NCI-H69 (cell line): ENCODE results near the gene RELN.
"Not testable (repeated sequence)": the region's sequence is repeated elsewhere in the genome, so short reads cannot be mapped to it uniquely, and the experiment has no call there.

ENCODE experiments used
- DNase-seq: peaks from one replicate; lab custom pipeline; 2025; lab: John Stamatoyannopoulos, UW

The RELN gene

DNA sequence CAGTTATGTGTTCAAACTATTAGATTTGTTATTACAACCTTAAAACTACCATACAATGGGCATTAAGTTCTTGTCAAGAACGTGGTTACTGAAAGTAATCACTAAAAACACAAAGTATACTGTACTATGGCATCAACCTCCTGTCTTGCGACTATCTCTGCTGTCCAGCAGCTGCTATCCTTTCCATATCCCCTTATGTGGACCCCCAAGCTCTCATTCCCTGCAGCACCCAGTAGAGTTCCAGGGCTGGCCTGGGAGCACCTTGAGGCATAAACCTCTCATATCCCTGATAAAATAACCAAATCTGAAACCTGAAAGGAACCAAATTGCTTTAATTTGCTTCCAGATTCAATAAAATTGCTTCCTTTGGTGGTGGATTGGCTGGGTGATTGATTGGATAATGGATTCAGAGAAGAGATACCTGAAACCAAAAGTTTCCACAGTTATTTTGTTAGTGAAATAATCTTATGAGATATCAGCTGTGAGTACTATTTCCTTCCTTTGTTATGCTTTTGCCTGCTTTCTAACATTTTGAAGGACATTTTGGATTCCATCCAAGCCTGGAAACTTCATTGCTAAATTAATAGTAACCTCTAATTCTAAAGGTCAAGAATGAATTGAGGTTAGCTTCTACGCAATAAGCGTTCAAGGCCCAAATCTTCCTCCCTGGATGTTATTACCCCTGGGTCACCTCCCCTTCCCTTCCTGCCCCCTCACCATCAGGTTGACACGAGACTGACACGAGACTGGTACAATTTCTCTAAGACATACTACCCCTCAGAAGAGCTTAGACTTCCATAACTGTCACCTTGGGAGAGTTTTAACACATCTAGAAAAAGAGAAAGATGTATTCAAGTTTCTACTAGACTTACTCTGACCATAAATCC is 48.8 kb downstream of the RELN start:
- DNase-seq: no peak

DNA sequence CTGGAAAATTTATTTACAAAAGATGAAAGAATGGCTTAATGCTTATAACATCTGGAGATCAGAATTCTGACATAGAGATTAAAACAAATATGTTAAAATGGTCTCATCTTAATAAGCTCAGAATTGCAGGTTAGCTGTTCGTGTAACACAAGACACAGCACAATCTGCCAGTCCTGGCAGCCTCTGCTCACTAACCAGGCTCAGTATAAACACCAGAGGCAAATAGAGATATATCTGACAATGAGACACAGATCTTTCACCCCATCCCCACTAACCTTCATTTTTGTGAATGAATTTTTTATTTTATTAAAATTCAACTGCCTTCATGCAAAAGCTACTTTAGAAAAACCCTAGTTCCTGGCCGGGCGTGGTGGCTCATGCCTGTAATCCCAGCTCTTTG is 51.8 kb downstream of the RELN start:
- peak; percentile 42 for DNase-seq

DNA sequence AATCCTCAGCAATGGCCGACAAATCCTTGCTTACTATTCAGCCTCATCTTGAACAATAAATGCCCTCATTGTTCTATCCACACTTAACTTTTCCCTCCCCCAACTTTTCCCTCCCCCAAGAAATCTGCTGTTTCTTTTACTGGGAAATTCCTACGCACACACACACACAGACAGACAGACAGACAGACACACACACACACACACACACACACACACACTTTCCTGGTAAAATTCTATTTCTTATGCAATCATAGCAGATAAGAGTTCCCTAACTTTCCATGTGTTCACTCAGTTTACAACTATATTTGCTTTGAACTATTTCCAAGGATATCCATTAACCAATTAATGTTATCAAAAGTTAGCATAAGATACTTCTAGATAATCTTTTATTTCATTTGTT is 52.9 kb downstream of the RELN start:
- no peak for DNase-seq

DNA sequence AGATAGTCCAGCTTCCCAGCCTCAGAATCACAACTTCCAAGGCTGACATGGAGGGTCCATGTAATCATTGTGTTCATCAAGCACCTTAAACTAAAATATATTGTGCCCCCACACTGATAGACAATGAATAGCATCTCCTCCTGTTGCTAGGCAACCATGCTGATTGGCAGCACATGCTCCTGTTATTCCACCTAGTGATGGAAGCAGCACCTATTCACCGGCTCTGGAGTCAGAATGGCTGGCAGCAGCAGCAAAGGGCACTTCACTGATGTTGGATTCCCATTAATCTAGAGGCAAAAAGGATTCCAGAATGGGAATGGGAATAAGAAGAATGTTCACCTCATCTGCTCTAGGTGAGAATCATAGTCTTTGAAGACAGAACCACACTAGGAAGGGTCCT is 55.0 kb downstream of the RELN start:
- peak; percentile 51 for DNase-seq

DNA sequence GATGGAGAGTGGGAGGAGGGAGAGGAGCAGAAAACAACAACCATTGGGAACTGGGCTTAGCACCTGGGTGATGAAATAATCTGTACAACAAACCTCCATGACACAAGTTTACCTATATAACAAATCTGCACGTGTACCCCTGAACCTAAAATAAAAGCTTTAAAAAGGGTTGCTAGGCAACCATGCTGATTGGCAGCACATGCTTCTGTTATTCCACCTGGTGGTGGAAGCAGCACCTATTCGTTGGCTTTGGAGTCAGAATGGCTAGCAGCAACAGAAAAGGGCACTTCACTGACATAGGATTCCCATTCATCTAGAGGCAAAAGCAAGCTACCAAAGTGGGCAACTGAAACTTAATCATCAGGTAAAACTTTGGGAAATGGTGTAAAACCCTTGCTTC is 57.1 kb downstream of the RELN start:
- DNase-seq: peak; percentile 30

DNA sequence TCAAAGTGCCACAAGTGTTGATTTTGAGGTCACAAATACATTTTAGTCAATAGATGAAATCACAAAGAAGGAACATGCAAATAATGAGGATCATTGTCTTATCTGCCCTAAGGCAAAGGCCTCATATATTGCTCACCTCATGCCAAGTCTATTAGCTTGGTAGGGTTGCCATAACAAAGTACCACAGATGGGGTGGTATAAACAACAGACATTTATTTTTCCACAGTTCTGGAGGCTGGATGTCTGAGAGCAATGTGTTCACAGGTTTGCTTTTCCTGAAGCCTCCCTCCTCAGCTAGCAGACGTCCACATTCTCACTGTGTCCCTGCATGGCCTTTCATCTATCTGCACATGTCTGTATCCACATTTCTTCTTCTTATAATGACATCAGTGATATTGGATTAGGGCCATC is 59.6 kb downstream of the RELN start:
- DNase-seq: peak; percentile 90

DNA sequence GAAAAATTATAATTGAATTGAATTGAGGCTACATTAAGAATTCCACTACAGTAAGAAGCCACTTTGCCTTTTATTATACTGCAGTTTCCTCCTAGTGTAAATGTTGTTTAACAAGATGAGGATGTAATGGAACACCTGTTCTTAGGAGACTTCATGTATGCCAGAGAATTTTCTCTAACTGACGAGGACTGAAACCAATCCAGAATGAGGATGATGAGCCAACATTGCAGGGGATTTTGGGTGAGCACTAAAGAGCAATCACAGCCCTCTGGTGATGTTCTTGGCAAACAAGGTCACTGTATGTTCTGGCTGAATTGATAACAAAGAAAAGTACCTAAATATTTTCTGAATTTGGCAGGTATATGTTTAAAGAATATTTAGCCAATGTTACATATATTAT is 60.9 kb downstream of the RELN start:
- peak; percentile 21 for DNase-seq

DNA sequence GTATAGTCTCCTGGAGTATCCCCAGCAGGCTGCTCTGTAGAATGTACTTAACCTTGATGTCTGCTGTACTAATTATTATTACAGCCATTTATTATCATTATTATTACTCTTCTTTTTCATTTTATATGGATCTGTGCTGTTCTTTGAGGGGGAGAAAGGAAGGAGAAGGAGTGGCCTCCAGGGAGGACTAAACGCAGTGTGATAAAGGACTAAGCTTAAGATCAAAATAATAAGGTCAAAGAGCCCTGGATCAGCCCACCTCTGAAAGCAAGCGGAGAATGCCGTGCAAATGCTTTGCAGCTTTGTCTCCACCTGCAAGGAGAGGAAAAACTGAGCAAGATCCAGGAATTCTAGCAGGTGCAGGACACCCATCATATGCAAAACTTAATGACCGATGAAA is 65.3 kb downstream of the RELN start:
- DNase-seq: no peak

DNA sequence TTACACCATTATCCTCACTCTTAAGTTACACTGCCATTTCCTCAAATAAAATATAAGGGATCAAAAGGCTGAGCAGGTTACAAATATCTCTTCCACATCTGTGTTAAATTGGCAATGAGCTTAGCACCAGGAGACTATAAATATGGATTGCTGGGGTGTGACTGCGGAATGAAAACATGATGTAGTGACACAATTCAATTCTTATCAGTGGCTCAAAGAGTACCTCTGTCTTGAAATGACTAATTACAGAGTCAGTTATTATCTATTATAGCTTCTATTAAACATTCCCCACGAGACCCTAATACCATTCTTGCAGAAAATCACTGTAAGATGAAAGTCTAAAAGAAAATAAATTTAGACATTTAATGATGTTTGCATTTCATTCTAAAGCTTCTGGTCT is 67.1 kb downstream of the RELN start:
- peak; percentile 31 for DNase-seq

DNA sequence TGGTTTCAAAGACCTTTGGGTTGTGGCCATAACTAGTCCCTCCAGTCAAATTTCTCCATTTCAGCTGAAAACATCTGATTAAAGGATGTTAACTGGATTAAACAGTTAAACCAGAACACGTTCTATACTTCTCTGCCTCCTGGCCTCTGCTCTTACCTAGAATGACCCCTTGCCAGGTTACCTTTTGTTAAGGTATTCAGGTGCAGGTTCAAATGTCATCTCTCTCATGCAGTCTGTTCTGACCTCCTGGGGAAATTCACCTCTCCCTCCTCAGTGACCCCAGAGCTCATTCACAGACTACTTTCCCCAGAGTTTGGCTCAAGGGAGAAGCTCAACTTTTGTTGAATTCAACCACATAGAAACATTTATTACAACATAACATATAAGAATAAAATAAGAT is 67.8 kb downstream of the RELN start:
- no peak for DNase-seq

DNA sequence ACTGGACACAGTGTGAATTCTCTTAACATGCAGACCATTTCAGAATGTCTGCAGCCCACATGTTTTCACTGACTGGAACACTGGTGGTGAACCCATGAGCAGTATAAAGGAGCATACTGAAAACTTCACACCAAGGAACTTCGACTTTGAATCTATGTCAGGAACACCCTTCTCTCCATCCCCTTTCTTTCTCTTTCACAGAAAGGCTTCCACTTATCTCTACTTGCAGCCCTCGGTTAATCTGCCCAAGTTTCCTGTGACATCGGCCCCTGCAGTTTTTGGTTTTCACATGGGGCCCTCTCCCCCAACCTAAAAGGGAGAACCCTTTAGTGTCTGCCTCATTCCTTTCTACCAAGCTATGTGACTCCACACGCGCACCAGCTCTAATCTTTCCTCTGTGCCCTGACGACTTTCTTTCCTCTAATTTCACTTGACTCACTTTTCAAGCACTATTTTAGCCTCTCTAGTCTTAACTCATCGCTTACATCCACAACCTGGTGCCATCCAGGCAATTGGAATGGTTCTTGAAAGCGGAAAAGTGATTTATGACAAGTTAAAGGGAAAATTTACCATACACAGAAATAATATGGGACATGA is 70.1 kb downstream of the RELN start:
- DNase-seq: no peak

DNA sequence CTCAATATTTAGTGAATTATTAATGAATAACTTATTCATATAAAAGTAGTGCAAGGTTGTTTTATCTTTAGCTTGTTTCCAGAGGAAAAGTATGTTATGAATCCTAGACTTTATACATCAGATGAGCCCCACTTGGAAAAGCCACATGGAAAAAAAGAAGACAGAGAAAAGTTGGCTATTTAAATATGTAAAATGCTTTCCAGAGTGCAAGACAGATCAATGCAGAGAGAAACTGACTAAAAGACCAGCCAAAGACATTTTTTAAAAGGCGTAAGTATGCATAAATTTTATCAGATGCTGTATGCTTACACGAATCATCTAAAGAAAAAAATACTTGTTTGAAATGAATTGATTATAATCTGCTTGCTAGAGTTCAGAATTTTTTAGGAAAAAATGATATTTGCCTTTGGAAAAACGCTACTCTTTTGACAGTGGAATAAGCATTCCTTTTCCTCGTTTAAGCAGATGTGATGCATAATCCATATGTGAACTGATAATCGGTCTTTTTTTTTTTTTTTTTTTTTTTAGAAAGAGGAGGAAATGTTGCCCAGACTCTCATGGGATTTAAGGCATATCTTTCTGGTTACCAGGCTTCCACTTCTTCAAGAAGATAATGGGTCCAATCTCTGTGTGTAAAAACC is 70.7 kb downstream of the RELN start:
- DNase-seq: no peak

DNA sequence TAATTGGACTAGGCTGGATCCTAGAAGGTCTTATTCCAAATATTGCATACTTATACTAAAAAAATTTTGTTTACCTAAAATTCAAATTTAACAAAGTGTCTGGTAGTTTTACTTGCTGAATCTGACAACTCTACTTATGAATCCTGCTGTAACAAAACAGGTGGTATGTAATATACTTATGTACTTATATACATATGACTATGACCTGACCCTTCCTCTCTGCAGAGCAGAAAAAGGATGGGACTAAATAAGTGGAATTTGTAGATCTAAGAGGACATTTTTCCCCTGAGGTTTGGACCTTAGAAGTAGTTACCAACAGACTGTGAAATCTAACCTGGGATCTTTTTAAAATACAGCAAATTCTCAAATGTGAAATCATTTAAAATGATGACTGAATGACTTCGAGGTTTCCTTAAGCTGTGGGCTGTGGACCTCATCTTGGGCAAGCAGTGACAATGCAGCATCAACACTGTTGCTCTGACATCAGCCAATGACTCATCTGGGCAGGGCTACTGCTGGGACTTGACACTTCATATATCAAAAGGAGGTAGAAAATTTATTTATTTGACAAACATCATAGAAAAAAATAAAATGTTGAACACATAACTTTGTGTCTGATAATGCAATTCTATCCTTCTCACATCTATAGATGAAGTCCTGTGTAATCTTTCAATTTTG is 73.6 kb downstream of the RELN start:
- peak; percentile 40 for DNase-seq

DNA sequence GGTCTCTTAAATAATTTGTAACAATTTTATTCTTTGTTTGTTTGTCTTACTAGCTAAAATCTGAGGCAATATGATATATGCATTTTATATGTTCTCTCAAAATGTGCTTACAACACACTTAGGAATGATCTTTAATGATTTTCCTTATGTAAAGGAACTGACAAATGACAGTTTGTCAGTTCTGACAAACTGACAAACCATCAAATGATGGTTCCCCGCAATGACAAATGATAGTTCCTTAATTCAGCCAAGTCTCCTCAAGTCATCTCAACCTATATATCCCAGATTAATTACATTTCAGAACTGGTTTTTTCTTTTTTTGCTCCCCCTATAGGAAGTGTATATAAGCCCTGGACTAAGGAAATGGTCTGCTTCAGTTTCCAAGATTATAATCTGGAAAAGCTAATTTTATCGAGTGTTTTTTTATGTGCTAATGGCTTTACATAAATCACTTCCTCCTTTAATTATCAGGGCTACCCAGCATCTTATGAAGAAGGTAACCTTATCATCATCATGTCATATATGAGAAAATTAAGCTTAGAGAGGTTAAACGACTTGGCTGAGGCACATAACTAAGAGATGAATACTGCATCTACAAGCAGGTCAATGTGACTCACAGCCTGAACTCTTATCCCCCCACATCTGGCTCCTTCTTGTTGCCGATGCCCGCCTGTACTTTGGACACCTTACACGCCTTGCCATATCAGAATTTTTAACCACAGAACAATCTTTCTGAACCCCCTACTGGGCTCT is 75.1 kb downstream of the RELN start:
- DNase-seq: no peak

DNA sequence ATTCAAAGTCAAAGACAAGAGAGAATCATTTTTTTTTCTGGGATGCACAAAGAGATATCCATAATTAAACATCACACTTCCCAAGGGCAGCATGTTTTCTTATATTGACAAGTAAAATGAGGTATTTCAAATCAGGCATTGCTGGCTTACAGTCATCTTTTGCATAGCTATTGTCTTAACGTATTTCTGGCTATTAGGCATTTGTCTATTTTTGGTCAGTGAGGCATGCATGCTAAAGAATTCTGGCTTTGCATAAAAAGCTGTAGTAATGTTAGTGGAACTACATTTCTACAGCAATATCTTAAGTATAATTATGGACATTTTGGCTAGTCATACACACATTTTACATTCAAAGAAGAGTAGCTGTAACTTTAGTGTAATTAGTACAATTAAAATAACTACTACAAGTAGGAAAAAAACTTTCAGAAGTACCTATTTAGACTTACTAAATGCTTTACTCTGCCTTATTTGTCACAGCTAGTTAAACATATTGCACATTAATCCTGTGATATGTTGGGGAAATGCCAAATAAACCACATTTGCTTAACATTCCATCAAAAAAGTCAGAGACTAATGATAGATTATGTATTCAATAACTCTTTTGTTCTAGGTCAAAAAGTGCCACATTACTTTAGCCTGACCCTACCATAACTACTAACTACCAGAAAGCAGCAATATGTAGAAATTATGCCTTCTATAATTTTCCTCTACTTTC is 76.4 kb downstream of the RELN start:
- no peak for DNase-seq

DNA sequence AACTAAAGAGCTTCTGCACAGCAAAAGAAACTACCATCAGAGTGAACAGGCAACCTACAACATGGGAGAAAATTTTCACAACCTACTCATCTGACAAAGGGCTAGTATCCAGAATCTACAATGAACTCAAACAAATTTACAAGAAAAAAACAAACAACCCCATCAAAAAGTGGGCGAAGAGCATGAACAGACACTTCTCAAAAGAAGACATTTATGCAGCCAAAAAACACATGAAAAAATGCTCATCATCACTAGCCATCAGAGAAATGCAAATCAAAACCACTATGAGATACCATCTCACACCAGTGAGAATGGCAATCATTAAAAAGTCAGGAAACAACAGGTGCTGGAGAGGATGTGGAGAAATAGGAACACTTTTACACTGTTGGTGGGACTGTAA is 78.4 kb downstream of the RELN start:
- not testable (repeated sequence) for DNase-seq

DNA sequence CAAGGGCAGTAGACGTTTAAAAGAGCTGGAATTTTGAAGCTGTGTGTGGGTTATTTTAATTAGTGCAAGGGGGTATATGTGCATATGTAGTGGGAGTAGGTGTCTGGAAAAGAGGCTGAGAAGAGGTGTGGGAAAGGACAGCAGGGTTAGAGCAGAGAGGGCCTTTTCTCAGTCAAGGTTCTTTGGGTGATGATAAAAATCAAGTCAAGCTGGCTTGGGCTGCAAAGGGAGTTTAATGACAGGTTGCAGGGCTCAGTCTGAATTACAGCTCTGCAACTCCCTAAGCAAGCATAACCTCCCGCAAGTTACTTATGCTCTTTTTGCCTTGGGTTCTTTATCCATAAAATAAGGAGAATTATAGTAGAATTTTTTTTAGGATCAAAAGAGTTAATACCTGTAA is 83.5 kb downstream of the RELN start:
- DNase-seq: peak; percentile 61

DNA sequence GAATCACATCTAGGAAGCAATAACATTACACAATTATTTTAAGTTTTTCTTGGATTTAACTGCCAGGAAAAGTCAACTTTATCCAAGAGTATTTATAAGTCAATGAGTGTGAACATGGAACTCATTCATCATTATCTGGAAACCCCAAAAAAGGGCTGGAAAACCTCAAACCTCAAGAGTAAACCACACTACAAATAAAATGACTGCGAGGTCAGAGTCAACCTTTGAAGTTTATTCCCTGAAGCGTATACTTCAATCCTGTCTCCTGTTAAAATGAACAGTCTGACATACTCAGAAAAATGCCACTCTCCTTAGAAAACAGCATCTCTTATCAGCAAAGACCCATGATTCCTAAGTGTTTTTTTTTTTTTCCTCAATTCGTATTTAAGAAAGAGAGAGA is 86.5 kb downstream of the RELN start:
- no peak for DNase-seq

DNA sequence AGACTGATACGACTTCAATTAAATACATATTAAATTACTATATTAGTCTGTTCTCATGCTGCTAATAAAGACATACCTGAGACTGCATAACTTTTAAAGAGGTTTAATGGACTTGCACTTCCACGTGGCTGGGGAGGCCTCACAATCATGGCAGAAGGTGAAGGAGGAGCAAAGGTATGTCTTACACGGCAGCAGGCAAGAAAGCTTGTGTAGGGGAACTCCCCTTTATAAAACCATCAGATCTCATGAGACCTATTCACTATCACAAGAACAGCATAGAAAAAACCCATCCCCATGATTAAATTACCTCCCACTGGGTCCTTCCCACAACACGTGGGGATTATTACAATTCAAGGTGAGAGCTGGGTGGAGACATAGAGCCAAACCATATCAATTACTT is 92.6 kb downstream of the RELN start:
- DNase-seq: not testable (repeated sequence)

DNA sequence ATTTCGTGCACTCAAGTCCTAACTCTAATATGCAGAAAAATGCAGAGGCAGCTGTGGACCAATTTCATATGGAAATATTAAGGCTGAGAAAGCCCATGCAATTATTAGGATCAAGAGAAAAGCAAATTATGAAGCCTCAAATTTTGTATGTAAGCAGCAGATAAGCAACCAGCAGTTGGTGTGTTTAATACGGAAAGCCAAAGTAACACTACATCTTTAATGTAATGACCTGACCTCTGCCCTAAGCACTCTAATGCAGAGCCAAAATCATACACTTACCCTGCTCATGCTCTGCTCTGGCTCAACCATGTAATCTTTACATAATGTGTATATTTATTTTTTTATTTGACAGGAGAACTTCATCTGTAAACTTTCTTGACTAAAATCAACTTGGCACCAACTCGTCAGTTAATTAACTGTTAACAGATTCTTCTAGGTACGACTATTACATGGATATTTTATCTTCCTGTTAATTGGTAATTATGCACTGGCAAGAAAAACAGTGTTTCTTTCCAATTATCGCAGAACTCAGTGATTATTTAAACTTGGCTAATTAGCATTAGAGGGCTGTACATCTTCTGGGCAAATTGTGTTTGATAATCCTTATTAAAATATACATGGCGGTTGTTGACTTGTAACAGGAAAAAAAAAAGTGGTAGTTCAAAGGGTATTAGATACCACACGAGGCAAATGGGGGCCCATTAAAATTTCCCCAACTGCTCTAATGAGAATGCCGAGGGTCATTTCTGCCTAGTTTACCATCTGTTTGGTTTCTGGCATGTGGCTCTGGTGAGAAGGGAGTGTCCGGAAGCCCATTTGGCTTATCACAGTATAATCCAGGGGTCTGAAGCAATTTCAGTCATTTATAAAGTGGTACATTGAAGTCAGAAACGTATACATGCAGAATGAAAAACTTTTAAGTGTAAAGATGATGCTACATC is 94.5 kb downstream of the RELN start:
- peak; percentile 79 for DNase-seq
